ENCODE results near the gene ELOA.

ELOA gene

GRCh38 chr1:23759277-23759676 lies 16.0 kb downstream of the ELOA start:
- no peak for DNase-seq
- no peak overlapping the region for H3K4me3 ChIP-seq (ENCODE audit: low read depth, low read length)
- H3K27me3 ChIP-seq: no peaks in the 10 kb centered on the region
- TF ChIP-seq CTCF (IDR thresholded peaks at IDR 0.05; ENCODE audit: low read depth, low read length): no peak
- H3K4me1 ChIP-seq: no peaks in the 10 kb centered on the region
- H3K36me3 ChIP-seq: peaks cover 44% of the 10 kb centered on the region
- no peaks in the 10 kb centered on the region for H3K9me3 ChIP-seq

- Histone ChIP-seq H3K4me1 (no peaks in the 10 kb centered on the region), H3K27me3 (no peaks in the 10 kb centered on the region), H3K36me3 (peaks cover 22% of the 10 kb centered on the region), H3K4me3 (ENCODE audit: low read depth, low read length) (no peak overlapping the region), H3K9me3 (no peaks in the 10 kb centered on the region)
- no peak for DNase-seq
- TF ChIP-seq CTCF (IDR thresholded peaks at IDR 0.05; ENCODE audit: low read depth, low read length): no peak
These were observed 19.8 kb downstream of the ELOA start for GRCh38 chr1:23763041-23763577.

GRCh38 chr1:23768733-23769132 lies 25.5 kb downstream of the ELOA start:
- Histone ChIP-seq H3K4me1 (no peaks in the 10 kb centered on the region; the same call in 1 of the 2 replicates), H3K27me3 (no peaks in the 10 kb centered on the region), H3K4me3 (ENCODE audit: low read depth, low read length) (no peak overlapping the region), H3K9me3 (no peaks in the 10 kb centered on the region), H3K36me3 (0 out of 2 replicates have a peak, but pooled peaks cover 2% of the 10 kb centered on the region)
- TF ChIP-seq CTCF (IDR thresholded peaks at IDR 0.05; ENCODE audit: low read depth, low read length): no peak
- no peak for DNase-seq

- DNase-seq: peak; percentile 78
- Histone ChIP-seq H3K4me3 (ENCODE audit: low read depth, low read length) (no peak overlapping the region), H3K36me3 (no peaks in the 10 kb centered on the region), H3K27me3 (no peaks in the 10 kb centered on the region), H3K9me3 (no peaks in the 10 kb centered on the region), H3K4me1 (no peaks in the 10 kb centered on the region; the same call in 1 of the 2 replicates)
- peak; percentile 82 for TF ChIP-seq CTCF (IDR thresholded peaks at IDR 0.05; ENCODE audit: low read depth, low read length)
These were observed 29.0 kb downstream of the ELOA start for GRCh38 chr1:23772049-23772853.

- TF ChIP-seq CTCF (IDR thresholded peaks at IDR 0.05; ENCODE audit: low read depth, low read length): no peak
- no peak for DNase-seq
- no peaks in the 10 kb centered on the region for H3K27me3 ChIP-seq
- H3K9me3 ChIP-seq: no peaks in the 10 kb centered on the region
- H3K36me3 ChIP-seq: no peaks in the 10 kb centered on the region
- H3K4me1 ChIP-seq: no peaks in the 10 kb centered on the region; the same call in 1 of the 2 replicates
- no peak overlapping the region for H3K4me3 ChIP-seq (ENCODE audit: low read depth, low read length)
These were observed 29.6 kb downstream of the ELOA start for GRCh38 chr1:23772854-23773242.
